ENCODE data around the gene SLC6A5. TPM values are rescaled to one million over a fixed set of nuclear protein-coding genes. Genes with fewer than 3 reads are reported as not detected.

The SLC6A5 gene
- total and polyA plus RNA-seq, 10 of the 15 experiments (the other 5 are each of a cell fraction or from before 2014, with no cell fraction given), result 0.01 TPM; not detected in 9

- Histone ChIP-seq H2AFZ (ENCODE audit: control insufficient read depth, low read depth, low read length) (no peak overlapping the region), H4K20me1 (ENCODE audit: control insufficient read depth, insufficient read depth) (no peaks in the 10 kb centered on the region), H3K27me3 (replicated peaks in 1 of 2; ENCODE audit: control insufficient read depth in 2 of 2, insufficient read depth in 2 of 2, low read length in 1 of 2) (peaks cover 11 to 51% of the 10 kb centered on the region in 2 experiments), H3K4me2 (ENCODE audit: control insufficient read depth, insufficient read depth) (no peak overlapping the region), H3K79me2 (ENCODE audit: control insufficient read depth, insufficient read depth, low read length) (no peaks in the 10 kb centered on the region), H3K9me3 (replicated peaks; ENCODE audit: control insufficient read depth, insufficient read depth, low read length) (no peaks in the 10 kb centered on the region; the same call in 2 of the 3 replicates), H3K27ac (ENCODE audit: control insufficient read depth, insufficient read depth) (no peak overlapping the region), H3K36me3 (ENCODE audit: control insufficient read depth in 2 of 2, insufficient read depth in 2 of 2, low read length in 1 of 2) (no peaks in the 10 kb centered on the region), H3K4me1 (ENCODE audit: control insufficient read depth, insufficient read depth, low read length) (no peaks in the 10 kb centered on the region), H3K4me3 (no peak overlapping the region), H3K9ac (ENCODE audit: control insufficient read depth, insufficient read depth, low read length) (no peak overlapping the region)
- DNase-seq (ENCODE audit: low read depth, low spot score) (no peak), ATAC-seq (no peak), FAIRE-seq (no peak)
- ChIA-PET POLR2A (no interaction called here), CTCF (interaction anchor here (1.6 kb wide), 1 partner anchor 9 kb away, joined by 8 read pairs; no protein-coding TSS in a partner anchor), SMC1A (ENCODE audit: uncharacterized antibody, unreplicated experiment) (no interaction called here), RAD21 (ENCODE audit: unreplicated experiment) (no interaction called here)
- in situ Hi-C loops (cut with MboI), result no loop called here
- WGBS (ENCODE audit: insufficient coverage, insufficient replicate concordance, low lambda C conversion rate, missing lambda C conversion rate), result 25% methylated on average over 61 of the region's 63 CpGs
- BruUV-seq (replicated peaks), result no TSS peak
- intact Hi-C loops (cut with micrococcal nuclease; ENCODE audit: unreplicated experiment), result no loop called here
- TF ChIP-seq USF1 (IDR thresholded peaks at IDR 0.05; ENCODE audit: borderline replicate concordance, extremely low read length, insufficient read depth, low read depth, low read length) (no peak), CREB1 (IDR thresholded peaks at IDR 0.05; ENCODE audit: low read depth) (no peak), RBBP5 (conservative IDR thresholded peaks at IDR 0.05) (no peak), PML (IDR thresholded peaks at IDR 0.05; ENCODE audit: low read length) (no peak), BCL11A (IDR thresholded peaks at IDR 0.05; ENCODE audit: low read depth, low read length) (no peak), RELB (IDR thresholded peaks at IDR 0.05; ENCODE audit: low read depth) (no peak), RCOR1 (conservative IDR thresholded peaks at IDR 0.05; ENCODE audit: low read depth, low read length) (no peak), PAX5 (IDR thresholded peaks at IDR 0.05; ENCODE audit: borderline replicate concordance, low read depth, low read length) (no peak), BMI1 (IDR thresholded peaks at IDR 0.05; ENCODE audit: borderline replicate concordance) (no peak), REST (IDR thresholded peaks at IDR 0.05; ENCODE audit: low read depth, low read length) (no peak), ZNF687 (IDR thresholded peaks at IDR 0.05) (no peak), SMC3 (IDR thresholded peaks at IDR 0.05; ENCODE audit: borderline replicate concordance, low read length) (no peak), SMARCA5 (IDR thresholded peaks at IDR 0.05) (no peak), NFIC (IDR thresholded peaks at IDR 0.05; ENCODE audit: low read depth, low read length) (no peak), JUND (IDR thresholded peaks at IDR 0.05; ENCODE audit: low read depth, low read length) (no peak)
These were observed 2.0 kb downstream of the SLC6A5 start for GRCh38 chr11:20601221-20601914.

Data from GM12878 (cell line).